Endothelial cell of umbilical vein (primary cell): ENCODE results near the gene VIPAS39. TPM values are rescaled to one million over a fixed set of nuclear protein-coding genes. Genes with fewer than 3 reads are reported as not detected.

ENCODE experiments used
- BruUV-seq: library from RNA; stranded (reverse); fragments of 400-500 nt; replicated peaks from 2 replicates; lab custom pipeline; 2021; lab: Mats Ljungman, UMichigan
- CTCF ChIA-PET: fragments of 300-600, 350-600 bp; sonication (Branson Sonifier 250); formaldehyde crosslinking; loops from one replicate; lab custom pipeline; 2021; ENCODE audit warnings: antibody characterized with exemption, inconsistent platforms; lab: Charles Lee
- POLR2A ChIA-PET: fragments of 300-600, 350-600 bp; sonication (Branson Sonifier 250); formaldehyde crosslinking; loops from one replicate; lab custom pipeline; 2021; ENCODE audit warnings: antibody characterized with exemption, inconsistent platforms; lab: Charles Lee
- DNase-seq: peaks from one replicate; pipeline ENCODE4 v3.0.0-alpha.2; 2011; ENCODE audit warnings: low read depth, low spot score
- FAIRE-seq: peaks from 2 replicates; lab custom pipeline; 2011; peaks lifted over from hg19 to GRCh38; lab: Jason Lieb, UNC
- H2AFZ ChIP-seq: 2 replicates; pipeline ENCODE4 v1.6.0; 2012; ENCODE audit warnings: low read depth, low read length, control low read depth, inconsistent platforms
- H3K27ac ChIP-seq: 2 replicates; pipeline ENCODE4 v1.5.1; 2011; ENCODE audit warnings: low read depth, mild to moderate bottlenecking, control low read depth, low read length, moderate library complexity; ENCODE audit not compliant: insufficient read depth
- H3K27me3 ChIP-seq, 2 experiments: 2 replicates each; pipeline versions ENCODE4 v1.6.0 to v1.6.1; 2011; ENCODE audit warnings: low read length in 2 of 2, mixed read lengths in 1 of 2; ENCODE audit not compliant: control insufficient read depth in 2 of 2, insufficient read depth in 2 of 2
- H3K36me3 ChIP-seq, 2 experiments: 2 replicates in 1 of 2; 3 replicates in 1 of 2; pipeline ENCODE4 v1.5.1; 2011; ENCODE audit warnings: low read length in 2 of 2, mild to moderate bottlenecking in 1 of 2, moderate library complexity in 1 of 2; ENCODE audit not compliant: control insufficient read depth in 2 of 2, insufficient read depth in 2 of 2; ENCODE audit errors: extremely low read depth in 1 of 2
- H3K4me1 ChIP-seq: 3 replicates; pipeline ENCODE4 v1.5.1; 2011; ENCODE audit warnings: mild to moderate bottlenecking, low read length; ENCODE audit not compliant: control insufficient read depth, insufficient read depth; ENCODE audit errors: extremely low read depth
- H3K4me2 ChIP-seq: 2 replicates; pipeline ENCODE4 v1.6.1; 2011; ENCODE audit warnings: low read length, control low read depth, mixed read lengths; ENCODE audit not compliant: insufficient read depth
- H3K4me3 ChIP-seq, 3 experiments: fragments of 200-600 bp in 1 of 3; sonication (generic), shearing (Covaris generic) in 1 of 3; replicated peaks in 1 of 3; 2 replicates each; pipeline ENCODE4 v1.5.1; 2011 to 2016; ENCODE audit warnings: control low read depth in 3 of 3, low read length in 3 of 3, mild to moderate bottlenecking in 2 of 3, inconsistent platforms in 1 of 3, low read depth in 1 of 3, moderate library complexity in 1 of 3; ENCODE audit not compliant: insufficient read depth in 1 of 3
- H3K79me2 ChIP-seq: 2 replicates; pipeline ENCODE4 v1.6.0; 2012; ENCODE audit warnings: low read length, inconsistent platforms; ENCODE audit not compliant: control insufficient read depth, insufficient read depth
- H3K9ac ChIP-seq: replicated peaks from 2 replicates; pipeline ENCODE3; 2011; ENCODE audit warnings: low read length, control low read depth; ENCODE audit not compliant: insufficient read depth; ENCODE audit errors: extremely low read depth
- H3K9me1 ChIP-seq: replicated peaks from 3 replicates; pipeline ENCODE4 v1.6.0; 2011; ENCODE audit warnings: mild to moderate bottlenecking, low read length; ENCODE audit not compliant: control insufficient read depth, insufficient read depth; ENCODE audit errors: extremely low read depth
- H3K9me3 ChIP-seq: replicated peaks from 2 replicates; pipeline ENCODE4 v1.5.1; 2012; ENCODE audit warnings: low read length, inconsistent platforms; ENCODE audit not compliant: control insufficient read depth, insufficient read depth
- H4K20me1 ChIP-seq: replicated peaks from 2 replicates; pipeline ENCODE3; 2011; ENCODE audit warnings: mild to moderate bottlenecking, low read length; ENCODE audit not compliant: control insufficient read depth, insufficient read depth; ENCODE audit errors: extremely low read depth
- CTCF ChIP-seq, 2 donors: IDR thresholded peaks; 1 replicate in 1 of 2; 2 replicates in 1 of 2; pipeline ENCODE4 v1.5.1; 2011; ENCODE audit warnings: low read length in 2 of 2, mild to moderate bottlenecking in 2 of 2, moderate library complexity in 2 of 2, control low read depth in 1 of 2, inconsistent platforms in 1 of 2, low read depth in 1 of 2; ENCODE audit not compliant: insufficient read depth in 1 of 2; ENCODE audit errors: extremely low read depth in 1 of 2
- EZH2 ChIP-seq: IDR thresholded peaks from 2 replicates; pipeline ENCODE4 v1.6.1; 2012; ENCODE audit warnings: borderline replicate concordance, low read depth, mild to moderate bottlenecking, moderate library complexity, low read length, inconsistent platforms; ENCODE audit not compliant: severe bottlenecking
- FOS ChIP-seq: IDR thresholded peaks from 2 replicates; pipeline ENCODE4 v1.6.1; 2011; ENCODE audit warnings: mild to moderate bottlenecking, low read length, moderate library complexity, borderline replicate concordance; ENCODE audit not compliant: insufficient read depth
- JUN ChIP-seq: IDR thresholded peaks from 2 replicates; pipeline ENCODE4 v1.6.1; 2011; ENCODE audit warnings: borderline replicate concordance, low read depth; ENCODE audit not compliant: insufficient read length, insufficient read depth
- MYC ChIP-seq: IDR thresholded peaks from one replicate; pipeline ENCODE4 v1.6.1; 2011; ENCODE audit warnings: mild to moderate bottlenecking, low read depth, low read length
- POLR2A ChIP-seq: IDR thresholded peaks from 2 replicates; pipeline ENCODE4 v1.6.1; 2012; ENCODE audit warnings: low read depth, mild to moderate bottlenecking, control low read depth, low read length
- POLR2AphosphoS5 ChIP-seq: IDR thresholded peaks from 2 replicates; pipeline ENCODE4 v1.6.1; 2012; ENCODE audit warnings: low read depth, mild to moderate bottlenecking, control low read depth, low read length, moderate library complexity; ENCODE audit not compliant: insufficient read depth
- dilution Hi-C: fragments of 300-500 bp; cut with MboI; formaldehyde crosslinking; loops from one replicate; pipeline ENCODE4 v1.15.0; 2019; ENCODE audit warnings: low sequenced_read_pairs; ENCODE audit not compliant: extremely low pct_ligation_motif_present
- intact Hi-C: fragments of 100-400 bp; cut with micrococcal nuclease; formaldehyde crosslinking; loops from one replicate; pipeline ENCODE4 v1.10.0; 2022
- polyA plus RNA-seq, 4 experiments: library from polyadenylated mRNA; depleted of rRNA in 3 of 4; stranded (reverse) in 3 of 4; unstranded in 1 of 4; fragments of >200 nt; gene quantifications; 2 replicates each; pipeline versions ENCODE4 v1.2.1 to v1.2.3, GENCODE V29; 2011 to 2012; ENCODE audit warnings: missing spikeins in 1 of 4
- total RNA-seq: library from RNA; stranded (reverse); gene quantifications from 2 replicates; pipeline ENCODE4 v1.2.3, GENCODE V29; 2021
- TF ChIP-seq, protein P1 (sequence below): IDR thresholded peaks from 2 replicates; pipeline ENCODE4 v1.6.1; 2011; ENCODE audit not compliant: insufficient read depth, insufficient read length

The VIPAS39 gene
- total and polyA plus RNA-seq, 2 donors (not counting 3 experiments of a cell fraction or from before 2014, with no cell fraction given), result 24.2 to 28.2 TPM

DNA sequence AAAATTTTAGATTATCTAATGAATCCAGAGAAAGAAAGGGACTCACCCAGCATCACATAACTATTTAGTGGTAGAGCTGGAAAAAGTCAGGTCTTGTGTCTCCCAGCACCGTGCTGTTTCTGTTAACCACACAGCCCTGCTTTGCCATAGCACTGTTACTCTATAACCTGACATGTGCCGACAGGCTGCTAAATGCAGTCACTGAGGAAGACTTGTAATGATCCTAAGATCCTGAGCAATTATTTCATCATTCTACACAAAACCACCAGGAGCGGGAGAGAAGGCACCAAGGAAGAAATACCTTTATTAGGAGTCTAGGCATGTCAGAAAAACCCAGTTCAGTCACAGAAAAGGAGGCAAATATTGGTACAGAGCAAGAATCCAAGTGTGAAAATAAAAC is 31.0 kb downstream of the VIPAS39 start:
- Histone ChIP-seq H4K20me1 (no peaks in the 10 kb centered on the region), H2AFZ (no peak overlapping the region), H3K4me2 (no peak overlapping the region), H3K4me3 (no peak overlapping the region), H3K9me1 (no peaks in the 10 kb centered on the region), H3K79me2 (no peaks in the 10 kb centered on the region), H3K9ac (no peak overlapping the region), H3K4me1 (no peaks in the 10 kb centered on the region), H3K9me3 (no peaks in the 10 kb centered on the region), H3K36me3 (peaks cover 7 to 39% of the 10 kb centered on the region in 2 experiments), H3K27me3 (no peaks in the 10 kb centered on the region), H3K27ac (no peak overlapping the region)
- no peak for DNase-seq
- POLR2A ChIA-PET, result no interaction called here
- TF ChIP-seq, protein P1, sequence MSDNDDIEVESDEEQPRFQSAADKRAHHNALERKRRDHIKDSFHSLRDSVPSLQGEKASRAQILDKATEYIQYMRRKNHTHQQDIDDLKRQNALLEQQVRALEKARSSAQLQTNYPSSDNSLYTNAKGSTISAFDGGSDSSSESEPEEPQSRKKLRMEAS, result no peak
- TF ChIP-seq JUN (no peak), POLR2A (no peak), POLR2AphosphoS5 (no peak), MYC (no peak), CTCF (IDR thresholded peaks at IDR 0.05; ENCODE audit: extremely low read depth in 1 of 2, insufficient read depth in 1 of 2, low read depth in 1 of 2, low read length in 2 of 2) (no peak), EZH2 (no peak), FOS (no peak)
- CTCF ChIA-PET, result interaction anchor here (0.5 kb wide), 1 partner anchor 28 kb away, joined by 3 read pairs; no protein-coding TSS in a partner anchor
- BruUV-seq, result no TSS peak
- intact Hi-C loops (no loop called here), dilution Hi-C loops (no loop called here)
- FAIRE-seq, result no peak
